Left cardiac atrium (tissue), 4 donors: ENCODE results near the gene TBC1D2B. TPM values are rescaled to one million over a fixed set of nuclear protein-coding genes. Genes with fewer than 3 reads are reported as not detected.

Experiments
- ATAC-seq, 2 donors: fragments of 200-7000 bp; cut with Tn5 transposase; one replicate each; pipeline ENCODE4 v1.9.1; 2020; ENCODE audit warnings: mild to moderate bottlenecking in 2 of 2, moderate library complexity in 2 of 2
- DNase-seq: peaks from one replicate; pipeline ENCODE4 v3.0.0-alpha.2; 2020
- intact Hi-C, 2 donors: fragments of 100-400 bp; cut with DNase I; formaldehyde crosslinking; loops; one replicate each; pipeline versions ENCODE4 v1.14.1 to v1.15.1; 2022 to 2023
- total RNA-seq, 2 donors: library from RNA; stranded (reverse); fragmentation: NEBNext Ultra II Directional; extraction: Animal tissue kit (Norgen Biotek cat#: 25700); gene quantifications; one replicate each; pipeline ENCODE4 v1.2.1, GENCODE V29; 2021
- donor health status: DM: no; HTN: yes; CAD: no.
- donor health status: DM: no; HTN: yes; CAD: no; lungs with severe emphysema.
- donor health status: DM: yes; HTN: yes; CAD: no.
- donor health status: Dilated cardiomyopathy.

The TBC1D2B gene
- total RNA-seq, 2 donors from 2014 or later, result 20.5 to 23.7 TPM

DNA sequence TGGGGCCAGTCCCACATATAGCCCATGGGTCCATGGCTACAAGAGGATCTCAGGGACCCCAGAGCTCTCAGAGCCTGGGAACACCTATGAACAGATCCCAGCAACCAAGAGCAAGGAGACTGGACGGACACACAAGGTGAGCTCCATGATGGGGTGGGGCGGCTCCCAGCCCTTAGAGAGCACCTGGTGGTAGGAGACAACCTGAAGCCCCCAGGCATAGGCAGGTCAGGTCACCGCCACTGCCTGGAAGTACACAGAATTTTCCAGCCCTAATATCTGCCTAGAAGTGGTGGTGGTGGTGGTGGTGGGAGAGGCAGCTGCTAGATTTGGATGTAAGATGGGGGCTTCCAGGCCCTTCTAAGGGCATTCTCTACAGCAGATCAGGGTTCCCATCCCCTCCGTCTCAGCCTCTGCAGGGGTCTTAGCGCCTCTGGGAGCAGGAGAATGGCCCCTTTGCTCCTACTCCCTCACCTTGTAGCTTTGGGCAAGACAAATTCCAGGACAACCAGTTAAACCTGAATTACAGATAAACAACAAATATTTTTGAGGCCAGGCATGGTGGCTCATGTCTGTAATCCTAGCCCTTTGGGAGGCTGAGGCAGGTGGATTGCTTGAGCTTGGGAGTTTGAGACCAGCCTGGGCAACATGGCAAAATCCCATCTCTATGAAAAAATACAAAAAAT is 24.1 kb upstream of the TBC1D2B start:
- DNase-seq (no peak), ATAC-seq (no peak)
- intact Hi-C loops, result loop anchor here in 1 of 2 donors (5.0 kb wide), 1 partner anchor 84 kb away; no protein-coding TSS in a partner anchor

DNA sequence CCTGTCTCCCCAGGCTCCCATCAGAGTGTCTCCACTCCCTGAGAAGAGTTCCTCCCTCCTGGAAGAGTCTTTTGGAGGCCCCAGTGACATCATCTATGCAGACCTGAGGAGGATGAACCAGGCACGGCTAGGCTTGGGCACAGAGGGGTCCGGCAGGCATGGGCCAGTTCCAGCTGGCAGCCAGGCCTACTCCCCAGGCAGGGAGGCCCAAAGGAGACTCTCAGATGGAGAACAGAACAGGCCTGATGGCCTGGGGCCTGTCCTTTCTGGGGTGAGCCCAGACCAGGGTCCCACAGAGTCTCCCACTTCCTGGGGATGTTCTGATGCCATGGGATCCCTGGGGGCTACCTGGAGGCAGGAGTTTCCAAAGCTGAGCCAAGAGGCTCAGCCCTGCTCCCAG is 23.4 kb upstream of the TBC1D2B start:
- intact Hi-C loops, result loop anchor here in 1 of 2 donors (5.0 kb wide), 1 partner anchor 84 kb away; no protein-coding TSS in a partner anchor
- no peak for ATAC-seq
- DNase-seq, result no peak

DNA sequence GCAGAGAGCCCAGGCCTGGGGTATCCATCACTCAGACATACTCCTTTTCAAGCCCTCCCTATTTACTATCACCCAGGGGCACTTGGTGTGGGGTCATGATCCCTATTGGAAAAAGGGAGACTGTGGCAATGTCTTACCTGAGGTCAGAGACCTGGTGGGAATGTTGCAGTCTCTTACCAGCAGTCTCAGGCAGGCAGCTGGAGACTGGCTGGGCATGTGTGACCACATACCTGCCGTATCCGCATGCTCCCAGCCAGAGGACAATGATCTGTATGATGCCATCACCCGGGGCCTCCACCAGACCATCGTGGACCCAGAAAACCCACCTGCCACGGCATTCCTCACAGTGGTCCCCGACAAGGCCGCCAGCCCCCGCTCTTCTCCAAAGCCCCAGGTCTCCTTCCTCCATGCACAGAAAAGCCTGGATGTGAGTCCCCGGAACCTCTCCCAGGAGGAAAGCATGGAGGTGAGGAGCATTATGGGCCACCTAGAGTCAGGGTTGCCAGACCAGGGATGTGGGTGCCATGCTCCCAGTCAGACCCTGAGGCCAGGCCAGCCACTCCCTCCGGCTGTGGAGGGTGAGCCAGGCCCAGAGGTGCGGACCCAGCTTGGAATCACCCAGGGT is 20.7 kb upstream of the TBC1D2B start:
- ATAC-seq, result no peak
- intact Hi-C loops, result no loop called here
- DNase-seq, result peak; percentile 12

DNA sequence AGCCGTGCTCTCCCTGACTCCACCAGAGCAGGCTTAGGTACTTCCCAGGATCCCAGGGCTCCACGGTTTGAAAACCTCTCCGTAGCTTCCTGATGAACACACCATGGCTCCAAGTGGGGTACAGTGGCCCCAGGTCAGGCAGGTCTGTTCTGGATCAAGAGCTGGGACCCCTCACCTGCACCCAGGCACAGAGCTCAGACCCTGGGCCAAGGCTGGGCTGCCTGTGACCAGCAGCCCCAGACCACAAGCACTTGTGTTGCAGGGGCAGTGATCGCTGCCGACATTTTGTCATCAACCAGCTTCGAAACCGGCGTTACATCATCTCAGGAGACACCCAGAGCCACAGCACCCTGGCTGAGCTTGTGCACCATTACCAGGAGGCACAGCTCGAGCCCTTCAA is 20.2 kb upstream of the TBC1D2B start:
- DNase-seq, result no peak
- intact Hi-C loops, result no loop called here
- no peak for ATAC-seq

DNA sequence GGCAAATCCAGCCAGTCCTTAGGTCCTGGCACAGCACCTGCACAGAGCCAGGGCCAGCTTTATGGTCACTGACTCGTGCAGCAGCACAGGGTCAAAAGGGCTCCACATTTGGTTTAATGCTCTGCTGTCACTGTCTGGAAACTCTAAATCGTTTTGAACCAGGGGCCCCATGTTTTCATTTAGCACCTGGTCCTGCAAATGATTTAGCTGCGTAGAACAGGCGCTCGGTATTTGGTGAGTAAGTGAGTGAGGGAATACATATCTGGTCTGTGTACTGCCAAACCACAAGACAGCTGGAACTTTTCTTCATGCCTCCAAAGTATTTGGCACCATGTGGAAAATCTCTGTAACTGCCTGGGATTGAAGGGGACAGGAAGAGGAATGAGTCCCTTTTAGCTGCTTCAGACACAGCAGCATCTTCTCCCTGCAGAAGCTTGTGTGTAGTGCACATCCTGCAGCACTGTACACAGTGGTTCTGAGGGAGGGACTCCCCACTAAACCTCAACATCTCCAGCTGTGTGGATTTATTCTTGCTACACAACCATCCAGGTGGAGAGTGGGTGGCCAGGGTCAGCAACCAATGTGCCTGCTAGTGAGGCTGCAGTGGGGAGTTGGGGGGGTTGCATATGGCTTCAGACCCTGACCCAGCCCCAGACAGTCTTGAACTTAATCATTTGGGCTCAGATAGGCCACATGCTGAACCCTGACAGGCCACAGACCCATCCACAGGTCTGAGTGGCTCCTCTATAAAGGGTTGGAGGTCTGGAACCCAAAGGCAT is 15.9 kb upstream of the TBC1D2B start:
- intact Hi-C loops, result no loop called here
- ATAC-seq (peak; percentile 86 to 90), DNase-seq (no peak)

DNA sequence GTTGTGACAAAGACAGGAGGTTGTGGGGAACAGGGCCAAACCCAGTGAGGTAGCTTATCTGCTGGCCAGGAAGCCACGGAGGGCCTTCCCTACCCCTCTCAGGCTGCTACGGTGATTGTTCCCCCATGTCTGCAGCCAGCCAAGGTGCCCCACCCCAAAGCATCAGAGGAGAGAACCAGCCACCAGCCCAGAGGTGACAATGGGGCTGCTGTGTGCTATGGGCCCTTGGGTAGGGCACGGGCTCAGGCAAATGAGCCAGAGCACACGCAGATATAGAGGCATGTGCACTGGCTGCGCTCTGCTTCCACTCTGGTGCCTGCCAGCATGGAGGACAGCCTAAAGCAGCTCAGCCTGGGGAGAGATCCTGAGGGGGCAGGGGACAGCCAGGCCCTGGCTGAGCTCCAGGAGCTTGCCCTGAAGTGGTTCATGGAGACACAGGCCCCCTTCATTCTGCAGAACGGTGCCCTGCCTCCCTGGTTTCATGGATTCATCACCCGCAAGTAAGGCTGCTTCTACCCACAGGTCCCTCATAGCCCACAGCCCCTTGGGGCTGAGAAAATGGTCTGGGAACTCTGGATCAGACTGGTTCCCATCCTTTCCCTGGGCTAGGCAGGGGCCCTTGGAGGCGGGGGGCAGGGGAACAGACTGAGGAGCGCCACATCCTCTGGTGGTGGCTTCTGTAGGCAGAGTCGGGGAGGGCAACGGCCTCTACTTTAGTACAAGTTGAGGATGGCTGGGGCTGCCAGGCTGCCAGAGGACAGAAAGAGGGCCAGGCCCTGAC is 14.9 kb upstream of the TBC1D2B start, which contains the start of gene SH2D7:
Gene SH2D7 (plus strand): TSS at position 301 of the 781 bp plus-strand sequence. CDS start 24 bp downstream, at position 325.
- ATAC-seq, result peak; percentile 43 to 54
- DNase-seq, result no peak
- intact Hi-C loops, result no loop called here

DNA sequence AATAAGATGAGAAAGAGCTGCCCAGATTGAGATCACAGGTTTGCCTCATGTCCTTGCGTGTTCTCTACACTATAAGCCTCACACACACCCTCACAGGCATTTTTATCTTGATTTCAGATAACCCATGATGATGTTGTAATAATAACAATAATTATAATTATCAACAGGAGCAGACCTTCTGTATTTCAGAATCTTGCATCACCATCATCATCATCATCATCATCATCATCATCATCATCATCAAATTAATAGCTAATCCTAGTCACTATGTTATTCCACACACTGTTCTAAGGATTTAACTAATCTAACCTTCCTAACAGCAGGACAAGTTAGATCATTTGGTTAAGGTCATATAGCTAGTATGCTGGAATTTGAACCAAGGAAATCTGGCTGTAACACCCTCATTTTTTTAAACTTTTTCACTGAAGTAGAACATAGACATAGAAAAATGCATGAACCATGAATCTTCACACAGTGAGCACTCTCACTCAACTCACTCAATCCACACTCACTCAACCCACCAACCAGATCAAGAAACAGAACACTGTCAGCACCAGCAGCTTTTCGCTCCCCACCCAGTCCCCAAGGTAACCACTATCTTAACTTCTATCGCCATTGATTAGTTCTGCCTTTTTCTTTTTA is 13.0 kb upstream of the TBC1D2B start:
- intact Hi-C loops, result no loop called here
- no peak for DNase-seq

DNA sequence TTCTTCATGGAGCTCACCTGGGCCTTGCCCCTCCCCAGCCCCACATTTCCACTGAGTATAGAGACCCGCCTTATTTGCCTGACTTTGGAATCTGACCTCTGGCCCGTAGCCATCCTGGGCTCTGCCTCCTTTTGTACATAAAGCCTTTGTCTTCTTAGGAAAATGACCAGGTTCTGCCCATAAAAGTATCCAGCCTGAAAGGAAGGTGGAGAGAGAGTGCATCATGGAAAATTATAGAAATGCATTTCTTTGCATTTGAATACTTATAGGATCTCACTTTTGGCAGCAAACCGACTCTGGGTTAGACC is 11.2 kb upstream of the TBC1D2B start:
- intact Hi-C loops, result no loop called here
- ATAC-seq (no peak), DNase-seq (no peak)

More for the DNA sequence above, 13.0 kb upstream of the TBC1D2B start:
- ATAC-seq, result no peak

DNA sequence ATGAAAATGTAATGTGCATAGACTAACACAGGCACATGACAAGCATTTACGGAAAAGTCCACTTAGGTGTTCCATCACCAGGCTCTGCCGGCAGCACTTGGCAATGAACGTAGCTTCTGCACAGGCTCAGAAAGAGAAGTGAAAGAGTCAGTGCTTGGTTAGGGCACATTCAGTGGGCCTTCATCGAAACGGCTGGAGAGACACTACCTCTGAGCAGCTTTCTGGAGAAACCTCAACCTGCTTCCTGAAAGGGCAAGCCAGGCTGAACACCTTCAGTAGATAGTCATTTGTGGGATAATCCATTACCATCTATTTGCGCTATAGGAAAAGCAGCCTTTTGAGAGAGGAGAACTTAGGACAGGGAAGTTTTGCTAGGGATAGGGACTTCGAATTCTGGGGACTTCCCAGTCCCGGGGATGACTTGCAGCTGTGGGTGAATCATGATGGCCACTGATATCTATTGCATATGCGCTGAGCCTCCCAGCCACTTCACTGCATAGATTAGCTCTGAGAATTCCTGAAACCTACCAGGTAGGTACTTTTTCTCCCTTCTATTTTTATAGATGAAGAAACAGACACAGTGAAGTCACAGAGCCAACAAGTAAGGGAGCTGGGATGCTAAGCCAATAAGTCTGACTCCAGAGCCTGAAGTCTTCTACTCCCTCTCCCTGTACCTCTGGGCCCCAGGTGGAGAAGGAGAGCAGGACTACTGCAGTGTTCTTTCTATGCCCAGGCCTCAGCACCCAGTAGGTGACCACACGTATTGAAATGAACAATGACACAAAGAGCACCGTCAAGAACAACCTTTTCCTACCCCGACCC is 10.7 kb upstream of the TBC1D2B start:
- ATAC-seq (no peak), DNase-seq (no peak)
- intact Hi-C loops, result no loop called here

DNA sequence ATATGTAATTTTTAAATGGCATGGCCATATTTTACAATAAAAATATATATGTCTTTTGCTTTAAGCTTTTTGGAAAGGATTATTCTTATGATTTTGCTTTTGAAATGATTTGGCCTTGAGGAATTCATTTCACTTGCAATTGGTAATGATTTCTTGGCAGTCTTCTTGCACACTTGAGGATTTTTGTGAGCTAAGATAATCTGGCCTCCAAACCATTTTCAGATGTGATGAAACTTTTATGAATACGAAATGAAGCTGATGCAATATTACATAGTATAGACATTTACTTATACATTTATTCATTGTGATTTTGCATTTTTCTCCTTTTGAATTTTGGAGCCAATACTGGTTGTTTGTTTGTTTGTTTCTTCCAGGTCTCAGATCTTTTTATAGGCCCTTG is 8.4 kb upstream of the TBC1D2B start:
- intact Hi-C loops, result no loop called here
- DNase-seq (no peak), ATAC-seq (no peak)

DNA sequence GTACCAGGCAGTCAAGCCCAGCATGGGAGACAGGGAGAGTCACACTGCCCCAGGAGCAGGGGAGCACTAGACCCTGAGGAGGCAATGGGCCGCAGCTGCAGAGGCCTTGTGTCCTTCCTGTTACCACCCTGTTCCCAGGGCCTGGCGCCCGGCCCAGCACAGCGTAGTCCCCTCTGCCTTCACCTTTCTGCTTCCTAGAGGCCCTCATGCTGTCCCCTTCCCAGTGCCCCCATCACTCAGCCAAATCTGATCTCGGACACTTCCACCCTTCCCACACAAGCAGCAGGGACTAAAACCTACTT is 6.9 kb upstream of the TBC1D2B start:
- DNase-seq, result no peak
- intact Hi-C loops, result no loop called here
- ATAC-seq, result no peak

DNA sequence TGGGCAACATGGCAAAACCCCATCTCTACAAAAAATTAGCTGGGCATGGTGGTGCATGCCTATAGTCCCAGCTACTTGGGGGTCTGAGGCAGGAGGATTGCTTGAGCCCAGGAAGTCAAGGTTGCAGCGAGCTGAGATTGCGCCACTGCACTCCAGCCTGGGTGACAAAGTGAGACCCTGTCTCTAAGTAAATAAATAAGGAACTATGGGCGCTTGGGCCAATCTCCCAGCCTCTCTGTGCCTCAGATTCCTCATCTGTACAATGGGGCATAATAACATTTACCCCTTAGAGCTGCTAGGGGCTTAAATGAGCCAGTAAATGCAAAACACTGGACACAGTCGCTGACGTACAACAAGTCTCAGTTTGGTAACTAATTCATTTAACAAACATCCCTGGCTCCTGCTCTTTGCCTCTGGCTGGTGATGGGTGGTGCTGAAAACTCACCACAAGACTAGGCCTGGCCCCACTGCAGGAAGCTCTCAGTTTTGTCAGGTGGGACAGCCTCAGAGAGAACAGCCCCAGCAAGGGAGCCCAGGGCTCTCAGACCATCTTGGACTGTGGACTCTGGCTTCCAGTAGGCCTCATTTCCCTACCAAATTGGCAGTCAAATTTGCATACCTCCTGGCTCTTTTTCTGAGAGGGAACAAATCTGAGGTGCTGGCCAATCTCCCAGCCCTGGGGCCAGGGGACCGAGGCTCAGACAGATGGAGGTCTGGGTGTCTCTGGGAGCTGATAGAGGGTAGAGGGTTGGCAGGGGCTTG is 6.4 kb upstream of the TBC1D2B start:
- DNase-seq (no peak), ATAC-seq (no peak)
- intact Hi-C loops, result no loop called here

DNA sequence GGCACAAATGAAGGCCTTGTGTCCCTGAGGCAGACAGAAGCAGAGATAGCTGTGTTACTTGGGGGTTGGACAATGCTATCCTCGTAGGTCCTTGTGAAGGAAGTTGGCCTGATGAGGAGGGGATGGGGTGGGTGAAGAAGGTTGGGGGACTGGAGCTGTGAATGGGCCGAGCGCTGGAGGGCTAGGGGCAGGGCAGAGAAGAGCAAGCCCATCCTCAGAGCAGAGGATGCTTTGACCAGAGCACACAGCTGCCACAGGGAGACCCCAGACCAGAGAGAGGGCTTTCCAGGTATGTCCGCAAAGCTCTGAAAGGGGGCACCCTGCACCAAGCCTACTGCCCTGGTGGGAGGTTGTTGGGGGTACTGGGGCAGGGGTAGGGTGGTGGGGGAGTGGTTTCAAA is 5.7 kb upstream of the TBC1D2B start:
- ATAC-seq (no peak), DNase-seq (no peak)
- intact Hi-C loops, result no loop called here

DNA sequence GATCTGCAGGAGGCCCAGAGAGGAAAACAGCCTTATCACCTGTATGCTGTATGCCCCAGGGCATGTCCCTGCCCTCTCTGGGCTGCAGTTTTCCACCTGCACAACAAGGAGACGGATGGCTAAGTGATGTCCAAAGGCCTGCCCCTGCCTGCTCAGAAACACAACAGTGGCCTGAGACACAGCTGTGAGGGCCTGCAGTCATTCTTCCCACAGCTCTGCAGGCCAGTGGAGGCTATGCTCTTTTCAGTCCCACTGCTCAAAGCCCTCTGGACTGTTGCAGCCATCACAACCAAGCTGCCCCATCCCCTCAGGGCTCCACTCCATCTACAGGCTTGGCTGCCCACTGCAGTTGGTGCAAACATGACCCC is 5.2 kb upstream of the TBC1D2B start:
- intact Hi-C loops, result no loop called here
- DNase-seq, result no peak
- no peak for ATAC-seq

DNA sequence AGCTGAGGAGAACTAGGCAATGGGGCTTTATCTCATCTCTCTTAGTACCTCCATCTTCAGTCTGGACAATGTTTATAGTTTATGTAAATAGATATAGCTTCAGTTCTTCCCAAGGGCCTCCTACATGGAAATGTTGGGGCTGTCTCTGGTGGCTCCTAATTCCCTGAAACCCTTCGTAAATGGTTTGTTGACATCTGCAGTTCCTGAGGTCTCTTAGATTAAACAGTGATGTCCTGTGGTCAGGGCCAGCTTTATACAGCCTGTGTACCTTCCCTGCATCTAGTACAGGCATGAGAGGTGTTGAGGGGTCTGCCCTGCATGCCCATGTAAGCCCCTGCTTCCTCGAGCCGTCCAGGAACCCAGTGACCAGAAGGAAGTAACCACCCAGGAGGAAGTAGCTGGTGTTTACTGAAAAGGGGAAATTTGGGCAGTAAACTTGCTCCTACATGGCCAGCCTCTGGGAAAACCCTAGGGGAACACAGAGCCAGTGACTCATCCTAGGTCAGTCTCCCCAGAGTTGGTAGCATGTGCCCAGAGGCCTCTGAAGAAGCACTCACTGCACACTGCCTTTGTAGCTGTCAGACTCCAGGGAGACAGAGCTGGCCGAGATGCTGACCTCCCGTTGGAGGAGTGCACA is 4.7 kb upstream of the TBC1D2B start:
- DNase-seq, result no peak
- intact Hi-C loops, result no loop called here
- peak in 1 of 2 donors; percentile 51 for ATAC-seq

DNA sequence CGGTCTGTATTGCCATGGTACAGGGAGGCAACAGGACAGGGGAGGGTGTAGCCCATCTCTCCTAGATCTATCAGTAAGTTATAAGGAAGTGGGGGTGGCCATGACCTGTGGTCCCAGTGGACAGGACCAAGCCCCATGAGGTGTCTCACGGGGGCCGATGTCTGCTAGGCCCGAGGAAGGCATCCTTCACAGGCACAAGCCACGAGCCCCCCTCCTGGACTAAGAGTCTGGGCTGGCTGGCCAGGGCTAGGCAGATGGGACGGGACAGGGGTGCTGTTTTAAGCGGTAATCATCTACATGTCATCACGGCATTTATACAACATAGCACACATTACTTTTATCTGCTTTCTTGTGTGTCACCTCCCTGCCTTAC is 2.6 kb upstream of the TBC1D2B start:
- intact Hi-C loops, result no loop called here
- DNase-seq (no peak), ATAC-seq (no peak)

DNA sequence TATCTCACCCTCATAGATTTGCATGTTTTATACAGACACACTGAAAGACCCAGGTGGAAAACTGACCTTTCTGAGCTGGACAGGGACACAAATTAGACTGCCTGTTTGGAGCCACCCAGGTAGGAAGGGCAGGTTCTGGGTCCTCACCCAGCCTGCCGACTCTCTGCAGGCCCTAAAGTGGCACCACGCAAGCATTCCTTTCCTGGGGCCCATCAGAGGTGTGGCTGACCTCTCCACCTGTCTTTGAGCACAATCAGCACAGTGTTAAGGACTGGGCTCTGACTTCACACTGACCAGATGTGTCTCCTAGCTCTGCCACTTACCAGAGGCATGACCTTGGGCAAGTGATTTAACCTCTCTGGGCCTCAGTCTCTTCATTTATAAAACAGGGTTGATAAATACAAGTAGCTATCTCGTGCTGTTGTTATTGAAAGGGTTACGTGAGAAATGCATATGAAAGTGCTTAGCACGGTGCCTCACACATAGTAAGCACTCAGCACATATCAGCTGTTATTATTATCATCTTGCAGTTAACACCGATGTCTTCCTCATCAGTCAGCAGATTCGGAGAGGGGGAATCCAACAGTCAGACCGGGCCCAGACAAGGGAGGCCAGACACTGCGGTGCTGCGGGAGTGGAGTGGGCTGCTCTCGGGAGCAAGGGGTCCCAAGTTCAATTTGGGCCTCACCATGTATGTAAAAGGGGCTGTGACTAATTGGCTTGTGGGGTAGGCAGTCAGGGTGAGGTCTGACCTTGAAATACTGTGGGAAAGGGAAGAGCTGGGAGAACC is 2.0 kb upstream of the TBC1D2B start:
- intact Hi-C loops, result no loop called here
- ATAC-seq, result no peak
- DNase-seq, result no peak
